A204.1 (cell line): ENCODE results near the gene PTPRN2.
"Not testable (repeated sequence)": the region's sequence is repeated elsewhere in the genome, so short reads cannot be mapped to it uniquely, and the experiment has no call there.

ENCODE experiments used
- FAIRE-seq: peaks from 2 replicates; lab custom pipeline; 2012; peaks lifted over from hg19 to GRCh38; lab: Jason Lieb, UNC

Gene PTPRN2

GRCh38 chr7:157707983-157708918 is 879.4 kb downstream of the PTPRN2 start:
- no peak for FAIRE-seq

GRCh38 chr7:157704365-157704764 is 883.3 kb downstream of the PTPRN2 start:
- FAIRE-seq, result no peak

GRCh38 chr7:157703534-157704195 is 884.0 kb downstream of the PTPRN2 start:
- no peak for FAIRE-seq

GRCh38 chr7:157703131-157703530 is 884.5 kb downstream of the PTPRN2 start:
- no peak for FAIRE-seq

GRCh38 chr7:157702311-157703023 is 885.2 kb downstream of the PTPRN2 start:
- FAIRE-seq, result no peak

GRCh38 chr7:157701395-157702180 is 886.0 kb downstream of the PTPRN2 start:
- FAIRE-seq, result not testable (repeated sequence)

GRCh38 chr7:157700231-157701005 is 887.2 kb downstream of the PTPRN2 start:
- no peak for FAIRE-seq

GRCh38 chr7:157699357-157700013 is 888.1 kb downstream of the PTPRN2 start:
- no peak for FAIRE-seq

GRCh38 chr7:157697287-157697686 is 890.3 kb downstream of the PTPRN2 start:
- not testable (repeated sequence) for FAIRE-seq

GRCh38 chr7:157695609-157696008 is 892.0 kb downstream of the PTPRN2 start:
- FAIRE-seq, result not testable (repeated sequence)

- FAIRE-seq, result no peak
Measured at GRCh38 chr7:157694376-157694665, 893.3 kb downstream of the PTPRN2 start.

GRCh38 chr7:157693521-157694375 is 893.9 kb downstream of the PTPRN2 start:
- FAIRE-seq, result no peak

GRCh38 chr7:157693071-157693520 is 894.5 kb downstream of the PTPRN2 start:
- no peak for FAIRE-seq

GRCh38 chr7:157692460-157693011 is 895.1 kb downstream of the PTPRN2 start:
- no peak for FAIRE-seq

GRCh38 chr7:157691586-157692459 is 895.8 kb downstream of the PTPRN2 start:
- FAIRE-seq, result no peak

- FAIRE-seq, result no peak
Measured at GRCh38 chr7:157690833-157691585, 896.6 kb downstream of the PTPRN2 start.

GRCh38 chr7:157690058-157690832 is 897.4 kb downstream of the PTPRN2 start:
- no peak for FAIRE-seq
